Keratinocyte (primary cell): ENCODE measurements around the gene FAM9A. TPM values are rescaled to one million over a fixed set of nuclear protein-coding genes. Genes with fewer than 3 reads are reported as not detected.

Experiments used
- DNase-seq: peaks from one replicate; pipeline ENCODE4 v3.0.0-alpha.2; 2011; ENCODE audit warnings: low read depth, missing footprints, low spot score
- FAIRE-seq: peaks from 2 replicates; lab custom pipeline; 2011; peaks lifted over from hg19 to GRCh38; lab: Jason Lieb, UNC
- H2AFZ ChIP-seq: 2 replicates; pipeline ENCODE4 v1.6.0; 2012; ENCODE audit warnings: low read length, control low read depth, inconsistent platforms; ENCODE audit not compliant: control insufficient read depth
- H3K27ac ChIP-seq: 2 replicates; pipeline ENCODE4 v1.5.1; 2011; ENCODE audit warnings: low read length; ENCODE audit not compliant: control insufficient read depth, insufficient read depth
- H3K27me3 ChIP-seq: 3 replicates; pipeline ENCODE4 v1.6.0; 2011; ENCODE audit warnings: low read length; ENCODE audit not compliant: control insufficient read depth, insufficient read depth; ENCODE audit errors: extremely low read depth
- H3K36me3 ChIP-seq, 2 experiments: 2 replicates in 1 of 2; 3 replicates in 1 of 2; pipeline ENCODE4 v1.5.1; 2011; ENCODE audit warnings: low read length in 2 of 2, mild to moderate bottlenecking in 1 of 2; ENCODE audit not compliant: control insufficient read depth in 2 of 2, insufficient read depth in 2 of 2; ENCODE audit errors: extremely low read depth in 1 of 2
- H3K4me1 ChIP-seq: 3 replicates; pipeline ENCODE4 v1.5.1; 2011; ENCODE audit warnings: low read length; ENCODE audit not compliant: control insufficient read depth, insufficient read depth; ENCODE audit errors: extremely low read depth
- H3K4me2 ChIP-seq: 3 replicates; pipeline ENCODE4 v1.6.0; 2011; ENCODE audit warnings: low read depth, low read length; ENCODE audit not compliant: control insufficient read depth, insufficient read depth; ENCODE audit errors: extremely low read depth
- H3K4me3 ChIP-seq, 3 experiments: fragments of 200-600 bp in 1 of 3; sonication (generic) in 1 of 3; 2 replicates in 2 of 3; 3 replicates in 1 of 3; pipeline ENCODE4 v1.5.1; 2011 to 2016; ENCODE audit warnings: low read length in 3 of 3, mild to moderate bottlenecking in 3 of 3, control low read depth in 2 of 3, inconsistent platforms in 1 of 3, low read depth in 1 of 3, mixed read lengths in 1 of 3, mixed run types in 1 of 3, moderate library complexity in 1 of 3; ENCODE audit not compliant: control insufficient read depth in 2 of 3, insufficient read depth in 2 of 3; ENCODE audit errors: extremely low read depth in 1 of 3
- H3K79me2 ChIP-seq: 2 replicates; pipeline ENCODE4 v1.6.0; 2012; ENCODE audit warnings: low read length; ENCODE audit not compliant: control insufficient read depth, insufficient read depth
- H3K9ac ChIP-seq: 3 replicates; pipeline ENCODE4 v1.6.0; 2011; ENCODE audit warnings: low read length; ENCODE audit not compliant: control insufficient read depth, insufficient read depth; ENCODE audit errors: extremely low read depth
- H3K9me1 ChIP-seq: 3 replicates; pipeline ENCODE4 v1.6.0; 2011; ENCODE audit warnings: low read length; ENCODE audit not compliant: control insufficient read depth, insufficient read depth; ENCODE audit errors: extremely low read depth
- H3K9me3 ChIP-seq: 2 replicates; pipeline ENCODE4 v1.5.1; 2012; ENCODE audit warnings: low read depth, low read length; ENCODE audit not compliant: control insufficient read depth
- H4K20me1 ChIP-seq: 3 replicates; pipeline ENCODE4 v1.6.0; 2011; ENCODE audit warnings: low read length; ENCODE audit not compliant: control insufficient read depth, insufficient read depth; ENCODE audit errors: extremely low read depth
- CTCF ChIP-seq, 3 experiments: IDR thresholded peaks in 1 of 3; conservative IDR thresholded peaks in 1 of 3; optimal IDR thresholded peaks in 1 of 3; 2 replicates in 2 of 3; 3 replicates in 1 of 3; pipeline versions ENCODE3 to v1.5.1; 2011; ENCODE audit warnings: low read length in 3 of 3, mild to moderate bottlenecking in 3 of 3, moderate library complexity in 2 of 3, control low read depth in 1 of 3, inconsistent platforms in 1 of 3; ENCODE audit not compliant: insufficient read depth in 2 of 3; ENCODE audit errors: extremely low read depth in 1 of 3
- EZH2 ChIP-seq: IDR thresholded peaks from one replicate; pipeline ENCODE4 v1.6.1; 2012; ENCODE audit warnings: inconsistent platforms, mild to moderate bottlenecking, low read length, moderate library complexity
- dilution Hi-C: fragments of 300-500 bp; cut with MboI; formaldehyde crosslinking; loops from one replicate; pipeline ENCODE4 v1.7.0; 2020; ENCODE audit warnings: low sequenced_read_pairs; ENCODE audit not compliant: extremely low pct_ligation_motif_present
- polyA plus RNA-seq, 5 experiments: library from polyadenylated mRNA; depleted of rRNA in 3 of 5; stranded (reverse) in 3 of 5; stranded (forward) in 1 of 5; unstranded in 1 of 5; fragments of >200 nt; gene quantifications; 1 replicate in 1 of 5; 2 replicates in 3 of 5; 3 replicates in 1 of 5; pipeline versions ENCODE4 v1.2.1 to v1.2.3, GENCODE V29; 2011 to 2012; ENCODE audit warnings: missing spikeins in 2 of 5, low read depth in 1 of 5, low replicate concordance in 1 of 5

Gene FAM9A
- polyA plus RNA-seq, 1 donor (not counting 4 experiments of a cell fraction or from before 2014, with no cell fraction given) = not detected

GRCh38 chrX:8805974-8806373, 4.8 kb upstream of the FAM9A start:
- Histone ChIP-seq H3K27ac (no peak overlapping the region), H3K9me3 (no peaks in the 10 kb centered on the region), H3K4me1 (no peaks in the 10 kb centered on the region), H3K4me2 (no peak overlapping the region), H4K20me1 (no peaks in the 10 kb centered on the region), H3K9me1 (no peaks in the 10 kb centered on the region), H3K36me3 (no peaks in the 10 kb centered on the region), H2AFZ (no peak overlapping the region), H3K79me2 (no peaks in the 10 kb centered on the region), H3K27me3 (no peaks in the 10 kb centered on the region), H3K4me3 (no peak overlapping the region), H3K9ac (no peak overlapping the region)
- DNase-seq (no peak), FAIRE-seq (no peak)
- dilution Hi-C loops = no loop called here
- TF ChIP-seq CTCF (optimal IDR thresholded peaks at IDR 0.05 in 1 of 3, IDR thresholded peaks at IDR 0.05 in 1 of 3, conservative IDR thresholded peaks at IDR 0.05 in 1 of 3; ENCODE audit: extremely low read depth in 1 of 3, insufficient read depth in 2 of 3, low read length in 3 of 3) (no peak), EZH2 (no peak)

GRCh38 chrX:8805046-8805445, 3.9 kb upstream of the FAM9A start:
- Histone ChIP-seq H2AFZ (no peak overlapping the region), H3K4me3 (no peak overlapping the region), H3K36me3 (no peaks in the 10 kb centered on the region), H3K4me1 (no peaks in the 10 kb centered on the region), H3K27me3 (no peaks in the 10 kb centered on the region), H3K27ac (no peak overlapping the region), H3K9me1 (no peaks in the 10 kb centered on the region), H4K20me1 (no peaks in the 10 kb centered on the region), H3K9ac (no peak overlapping the region), H3K9me3 (no peaks in the 10 kb centered on the region), H3K4me2 (no peak overlapping the region), H3K79me2 (no peaks in the 10 kb centered on the region)
- FAIRE-seq (no peak), DNase-seq (no peak)
- dilution Hi-C loops = no loop called here
- no peak for TF ChIP-seq EZH2
- TF ChIP-seq CTCF (optimal IDR thresholded peaks at IDR 0.05 in 1 of 3, IDR thresholded peaks at IDR 0.05 in 1 of 3, conservative IDR thresholded peaks at IDR 0.05 in 1 of 3; ENCODE audit: extremely low read depth in 1 of 3, insufficient read depth in 2 of 3, low read length in 3 of 3) = no peak
